Endodermal cell (in vitro differentiated cells): Measurements from ENCODE around the gene SART3. TPM values are rescaled to one million over a fixed set of nuclear protein-coding genes. Genes with fewer than 3 reads are reported as not detected.

Experiments
- DNase-seq: peaks from one replicate; pipeline ENCODE4 v3.0.0-alpha.2; 2017
- H3K27ac ChIP-seq: 2 replicates; pipeline ENCODE4 v1.5.1; 2013; ENCODE audit warnings: mild to moderate bottlenecking, low read depth, low read length, moderate library complexity
- H3K27me3 ChIP-seq: 2 replicates; pipeline ENCODE4 v1.6.1; 2013; ENCODE audit warnings: mild to moderate bottlenecking, low read length, moderate library complexity; ENCODE audit not compliant: insufficient read depth, control insufficient read depth, poor library complexity, severe bottlenecking
- H3K36me3 ChIP-seq: 2 replicates; pipeline ENCODE4 v1.7.0; 2013; ENCODE audit warnings: mild to moderate bottlenecking, low read length, moderate library complexity; ENCODE audit not compliant: control insufficient read depth, insufficient read depth
- H3K4me1 ChIP-seq: one replicate; pipeline ENCODE4 v1.7.0; 2013; ENCODE audit warnings: low read length; ENCODE audit not compliant: control insufficient read depth, insufficient read depth
- H3K4me3 ChIP-seq: 2 replicates; pipeline ENCODE4 v1.5.1; 2013; ENCODE audit warnings: mild to moderate bottlenecking, low read length, moderate library complexity
- H3K9ac ChIP-seq: 2 replicates; pipeline ENCODE4 v1.6.1; 2013; ENCODE audit warnings: mild to moderate bottlenecking, low read length, moderate library complexity; ENCODE audit not compliant: poor library complexity, severe bottlenecking; ENCODE audit errors: extremely low read depth
- H3K9me3 ChIP-seq: 2 replicates; pipeline ENCODE4 v1.6.1; 2013; ENCODE audit warnings: mild to moderate bottlenecking, low read length, moderate library complexity; ENCODE audit not compliant: control insufficient read depth
- H3K27ac Mint-ChIP-seq: 2 replicates; pipeline ENCODE4 v1.8.0; 2020; ENCODE audit warnings: mixed read lengths
- H3K27me3 Mint-ChIP-seq: 2 replicates; pipeline ENCODE4 v1.8.0; 2021; ENCODE audit warnings: mild to moderate bottlenecking, mixed read lengths; ENCODE audit not compliant: insufficient read depth
- H3K36me3 Mint-ChIP-seq: 2 replicates; pipeline ENCODE4 v1.8.0; 2020; ENCODE audit warnings: low read depth, mixed read lengths
- H3K4me1 Mint-ChIP-seq: 2 replicates; pipeline ENCODE4 v1.8.0; 2020; ENCODE audit warnings: mixed read lengths
- H3K4me3 Mint-ChIP-seq: 2 replicates; pipeline ENCODE4 v1.8.0; 2020; ENCODE audit warnings: mild to moderate bottlenecking, moderate library complexity, mixed read lengths
- H3K9me3 Mint-ChIP-seq: 2 replicates; pipeline ENCODE4 v1.8.0; 2020; ENCODE audit warnings: mild to moderate bottlenecking, mixed read lengths
- CTCF ChIP-seq: fragments of 200-600 bp; sonication (generic); conservative IDR thresholded peaks from 2 replicates; pipeline ENCODE4 v1.5.0; 2021; ENCODE audit warnings: antibody characterized with exemption, mild to moderate bottlenecking
- WGBS, 2 experiments: methylation state at CpG; one replicate each; pipeline versions ENCODE4 v1.1.5 to v1.1.7; 2013; ENCODE audit warnings: missing lambda C conversion rate in 2 of 2, mixed read lengths in 1 of 2; ENCODE audit not compliant: insufficient coverage in 1 of 2, insufficient read length in 1 of 2; 5-methylcytosine and 5-hydroxymethylcytosine counted together
- total RNA-seq, 2 donors: library from RNA; stranded (reverse); fragmentation: NEBNext Ultra II Directional in 1 of 2; extraction: Animal tissue kit (Norgen Biotek cat#: 25700) in 1 of 2; gene quantifications; 2 replicates in 1 of 2; 3 replicates in 1 of 2; pipeline ENCODE4 v1.2.1, GENCODE V29; 2021

SART3 gene
- total RNA-seq, 2 donors from 2014 or later = 83.5 to 86.2 TPM

GRCh38 chr12:108563804-108564151 lies 2.8 kb upstream of the SART3 start:
- Histone ChIP-seq H3K9me3 (no peaks in the 10 kb centered on the region), H3K4me1 (no peaks in the 10 kb centered on the region), H3K9ac (no peak overlapping the region), H3K36me3 (peaks cover 49% of the 10 kb centered on the region), H3K4me3 (peak overlapping the region; percentile 96), H3K27me3 (no peaks in the 10 kb centered on the region), H3K27ac (no peak overlapping the region)
- Mint-ChIP-seq H3K4me1 (peaks cover 15% of the 10 kb centered on the region), H3K9me3 (no peaks in the 10 kb centered on the region), H3K36me3 (peaks cover 41% of the 10 kb centered on the region), H3K27ac (no peak overlapping the region), H3K4me3 (peak overlapping the region; percentile 94), H3K27me3 (no peaks in the 10 kb centered on the region)
- TF ChIP-seq CTCF = peak; percentile 17
- WGBS, 2 experiments = 11% methylated on average over 1 of the region's 1 CpG; no CpG with 5 or more reads in 1 of the 2 experiments
- no peak for DNase-seq

GRCh38 chr12:108563136-108563803 lies 2.3 kb upstream of the SART3 start:
- H3K4me3 ChIP-seq = peak overlapping the region; percentile 96
- Mint-ChIP-seq H3K27me3 (no peaks in the 10 kb centered on the region), H3K27ac (peak overlapping the region; percentile 97), H3K36me3 (peaks cover 39% of the 10 kb centered on the region), H3K4me1 (peaks cover 15% of the 10 kb centered on the region), H3K9me3 (no peaks in the 10 kb centered on the region), H3K4me3 (peak overlapping the region; percentile 94)
- peak; percentile 91 for TF ChIP-seq CTCF
- peaks cover 46% of the 10 kb centered on the region for H3K36me3 ChIP-seq
- H3K27me3 ChIP-seq = no peaks in the 10 kb centered on the region
- H3K9ac ChIP-seq = peak overlapping the region; percentile 84
- H3K4me1 ChIP-seq = no peaks in the 10 kb centered on the region
- no peaks in the 10 kb centered on the region for H3K9me3 ChIP-seq
- DNase-seq = peak; percentile 94
- peak overlapping the region; percentile 66 for H3K27ac ChIP-seq
- WGBS, 2 experiments = 4 to 10% methylated on average over 2 to 12 of the region's 14 CpGs

- H3K4me1 Mint-ChIP-seq = peaks cover 15% of the 10 kb centered on the region
- Histone ChIP-seq H3K4me1 (no peaks in the 10 kb centered on the region), H3K27me3 (no peaks in the 10 kb centered on the region), H3K4me3 (peak within 1 kb of the TSS; percentile 96), H3K36me3 (peaks cover 46% of the 10 kb centered on the region), H3K27ac (peak within 1 kb of the TSS; percentile 98), H3K9me3 (no peaks in the 10 kb centered on the region), H3K9ac (peak within 1 kb of the TSS; percentile 98)
- peak within 1 kb of the TSS; percentile 94 for H3K4me3 Mint-ChIP-seq
- no peak for TF ChIP-seq CTCF
- no peaks in the 10 kb centered on the region for H3K27me3 Mint-ChIP-seq
- 0 to 1% methylated on average over 15 to 72 of the region's 72 CpGs for WGBS, 2 experiments
- H3K27ac Mint-ChIP-seq = peak within 1 kb of the TSS; percentile 100
- H3K36me3 Mint-ChIP-seq = peaks cover 37% of the 10 kb centered on the region
- DNase-seq = peak; percentile 100
- no peaks in the 10 kb centered on the region for H3K9me3 Mint-ChIP-seq
Observed at GRCh38 chr12:108562348-108563135, 1.6 kb upstream of the SART3 start, which contains the start of gene ISCU. Gene ISCU (plus strand): TSS chr12:108562596. CDS start chr12:108562623, 27 bp downstream.
